ENCODE data around the gene COLEC11.
"Not testable (repeated sequence)": the region's sequence is repeated elsewhere in the genome, so short reads cannot be mapped to it uniquely, and the experiment has no call there.

GRCh38 chr2:3635975-3636327, 41.0 kb downstream of the COLEC11 start:
- not testable (repeated sequence) for TF ChIP-seq POLR2AphosphoS5 (IDR thresholded peaks at IDR 0.05; ENCODE audit: control insufficient read depth, insufficient read depth, low read depth, low read length); CTCF (IDR thresholded peaks at IDR 0.05 in 2 of 3, conservative IDR thresholded peaks at IDR 0.05 in 1 of 3; ENCODE audit: insufficient read depth in 2 of 3, low read depth in 1 of 3, low read length in 3 of 3); ZNF398 (CRISPR knock-in tag; IDR thresholded peaks at IDR 0.05); MCM5 (IDR thresholded peaks at IDR 0.05; ENCODE audit: low read depth); ZBTB33 (CRISPR knock-in tag; IDR thresholded peaks at IDR 0.05); KDM5B (IDR thresholded peaks at IDR 0.05; ENCODE audit: insufficient replicate concordance, low read depth, low read length); EZH2 (IDR thresholded peaks at IDR 0.05; ENCODE audit: borderline replicate concordance, low read depth, low read length); HDAC1 (IDR thresholded peaks at IDR 0.05)
- TF ChIP-seq, protein P1, sequence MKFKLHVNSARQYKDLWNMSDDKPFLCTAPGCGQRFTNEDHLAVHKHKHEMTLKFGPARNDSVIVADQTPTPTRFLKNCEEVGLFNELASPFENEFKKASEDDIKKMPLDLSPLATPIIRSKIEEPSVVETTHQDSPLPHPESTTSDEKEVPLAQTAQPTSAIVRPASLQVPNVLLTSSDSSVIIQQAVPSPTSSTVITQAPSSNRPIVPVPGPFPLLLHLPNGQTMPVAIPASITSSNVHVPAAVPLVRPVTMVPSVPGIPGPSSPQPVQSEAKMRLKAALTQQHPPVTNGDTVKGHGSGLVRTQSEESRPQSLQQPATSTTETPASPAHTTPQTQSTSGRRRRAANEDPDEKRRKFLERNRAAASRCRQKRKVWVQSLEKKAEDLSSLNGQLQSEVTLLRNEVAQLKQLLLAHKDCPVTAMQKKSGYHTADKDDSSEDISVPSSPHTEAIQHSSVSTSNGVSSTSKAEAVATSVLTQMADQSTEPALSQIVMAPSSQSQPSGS (CRISPR knock-in tag; IDR thresholded peaks at IDR 0.05), result not testable (repeated sequence)
- TF ChIP-seq, protein P2, sequence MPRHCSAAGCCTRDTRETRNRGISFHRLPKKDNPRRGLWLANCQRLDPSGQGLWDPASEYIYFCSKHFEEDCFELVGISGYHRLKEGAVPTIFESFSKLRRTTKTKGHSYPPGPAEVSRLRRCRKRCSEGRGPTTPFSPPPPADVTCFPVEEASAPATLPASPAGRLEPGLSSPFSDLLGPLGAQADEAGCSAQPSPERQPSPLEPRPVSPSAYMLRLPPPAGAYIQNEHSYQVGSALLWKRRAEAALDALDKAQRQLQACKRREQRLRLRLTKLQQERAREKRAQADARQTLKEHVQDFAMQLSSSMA (CRISPR knock-in tag; IDR thresholded peaks at IDR 0.05), result not testable (repeated sequence)
- TF ChIP-seq, protein P3, sequence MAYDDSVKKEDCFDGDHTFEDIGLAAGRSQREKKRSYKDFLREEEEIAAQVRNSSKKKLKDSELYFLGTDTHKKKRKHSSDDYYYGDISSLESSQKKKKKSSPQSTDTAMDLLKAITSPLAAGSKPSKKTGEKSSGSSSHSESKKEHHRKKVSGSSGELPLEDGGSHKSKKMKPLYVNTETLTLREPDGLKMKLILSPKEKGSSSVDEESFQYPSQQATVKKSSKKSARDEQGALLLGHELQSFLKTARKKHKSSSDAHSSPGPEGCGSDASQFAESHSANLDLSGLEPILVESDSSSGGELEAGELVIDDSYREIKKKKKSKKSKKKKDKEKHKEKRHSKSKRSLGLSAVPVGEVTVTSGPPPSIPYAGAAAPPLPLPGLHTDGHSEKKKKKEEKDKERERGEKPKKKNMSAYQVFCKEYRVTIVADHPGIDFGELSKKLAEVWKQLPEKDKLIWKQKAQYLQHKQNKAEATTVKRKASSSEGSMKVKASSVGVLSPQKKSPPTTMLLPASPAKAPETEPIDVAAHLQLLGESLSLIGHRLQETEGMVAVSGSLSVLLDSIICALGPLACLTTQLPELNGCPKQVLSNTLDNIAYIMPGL (CRISPR knock-in tag; IDR thresholded peaks at IDR 0.05), result not testable (repeated sequence)
